Measurements from ENCODE around the gene USP5. TPM values are rescaled to one million over a fixed set of nuclear protein-coding genes. Genes with fewer than 3 reads are reported as not detected.

USP5 gene
- total RNA-seq, 1 experiment from 2014 or later = 230 TPM

- intact Hi-C loops (cut with micrococcal nuclease; ENCODE audit: unreplicated experiment) = no loop called here
- Mint-ChIP-seq H3K27me3 (ENCODE audit: insufficient read depth, unreplicated experiment) (no peaks in the 10 kb centered on the region), H3K27ac (ENCODE audit: unreplicated experiment) (no peak overlapping the region), H3K36me3 (ENCODE audit: insufficient read depth, unreplicated experiment) (peaks cover 96% of the 10 kb centered on the region), H3K4me1 (ENCODE audit: low read depth, unreplicated experiment) (no peaks in the 10 kb centered on the region), H3K9me3 (ENCODE audit: unreplicated experiment) (no peaks in the 10 kb centered on the region), H3K4me3 (ENCODE audit: unreplicated experiment) (no peak overlapping the region)
- BruUV-seq (replicated peaks) = no TSS peak
- POLR2A ChIA-PET = no interaction called here
- Histone ChIP-seq H3K36me3 (ENCODE audit: control insufficient read depth, insufficient read depth, low read length) (peaks cover 21% of the 10 kb centered on the region), H3K4me3 (ENCODE audit: low read depth, low read length) (no peak overlapping the region), H3K9me3 (no peaks in the 10 kb centered on the region), H3K27me3 (replicated peaks; ENCODE audit: control insufficient read depth, insufficient read depth, low read length) (no peaks in the 10 kb centered on the region), H3K4me1 (no peaks in the 10 kb centered on the region)
- CTCF ChIA-PET = interaction anchor here (0.9 kb wide), 1 partner anchor 9 kb away, joined by 5 read pairs; the partner anchor contains the start of gene USP5
- no peak for DNase-seq
- TF ChIP-seq, protein P1, sequence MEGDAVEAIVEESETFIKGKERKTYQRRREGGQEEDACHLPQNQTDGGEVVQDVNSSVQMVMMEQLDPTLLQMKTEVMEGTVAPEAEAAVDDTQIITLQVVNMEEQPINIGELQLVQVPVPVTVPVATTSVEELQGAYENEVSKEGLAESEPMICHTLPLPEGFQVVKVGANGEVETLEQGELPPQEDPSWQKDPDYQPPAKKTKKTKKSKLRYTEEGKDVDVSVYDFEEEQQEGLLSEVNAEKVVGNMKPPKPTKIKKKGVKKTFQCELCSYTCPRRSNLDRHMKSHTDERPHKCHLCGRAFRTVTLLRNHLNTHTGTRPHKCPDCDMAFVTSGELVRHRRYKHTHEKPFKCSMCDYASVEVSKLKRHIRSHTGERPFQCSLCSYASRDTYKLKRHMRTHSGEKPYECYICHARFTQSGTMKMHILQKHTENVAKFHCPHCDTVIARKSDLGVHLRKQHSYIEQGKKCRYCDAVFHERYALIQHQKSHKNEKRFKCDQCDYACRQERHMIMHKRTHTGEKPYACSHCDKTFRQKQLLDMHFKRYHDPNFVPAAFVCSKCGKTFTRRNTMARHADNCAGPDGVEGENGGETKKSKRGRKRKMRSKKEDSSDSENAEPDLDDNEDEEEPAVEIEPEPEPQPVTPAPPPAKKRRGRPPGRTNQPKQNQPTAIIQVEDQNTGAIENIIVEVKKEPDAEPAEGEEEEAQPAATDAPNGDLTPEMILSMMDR (IDR thresholded peaks at IDR 0.05; ENCODE audit: insufficient read depth in 1 of 2, low read depth in 1 of 2, low read length in 1 of 2, severe bottlenecking in 1 of 2, unreplicated experiment in 1 of 2) = no peak
Measured at GRCh38 chr12:6860942-6861341, 9.0 kb downstream of the USP5 start.

GRCh38 chr12:6861391-6861790 lies 9.4 kb downstream of the USP5 start:
- Mint-ChIP-seq H3K36me3 (ENCODE audit: insufficient read depth, unreplicated experiment) (peaks cover 98% of the 10 kb centered on the region), H3K9me3 (ENCODE audit: unreplicated experiment) (no peaks in the 10 kb centered on the region), H3K27me3 (ENCODE audit: insufficient read depth, unreplicated experiment) (no peaks in the 10 kb centered on the region), H3K27ac (ENCODE audit: unreplicated experiment) (no peak overlapping the region), H3K4me1 (ENCODE audit: low read depth, unreplicated experiment) (peaks cover 1% of the 10 kb centered on the region), H3K4me3 (ENCODE audit: unreplicated experiment) (no peak overlapping the region)
- CTCF ChIA-PET = interaction anchor here (0.9 kb wide), 1 partner anchor 9 kb away, joined by 5 read pairs; the partner anchor contains the start of gene USP5
- Histone ChIP-seq H3K4me1 (no peaks in the 10 kb centered on the region), H3K27me3 (replicated peaks; ENCODE audit: control insufficient read depth, insufficient read depth, low read length) (no peaks in the 10 kb centered on the region), H3K9me3 (no peaks in the 10 kb centered on the region), H3K36me3 (ENCODE audit: control insufficient read depth, insufficient read depth, low read length) (peaks cover 20% of the 10 kb centered on the region), H3K4me3 (ENCODE audit: low read depth, low read length) (no peak overlapping the region)
- no peak for DNase-seq
- no TSS peak for BruUV-seq (replicated peaks)
- intact Hi-C loops (cut with micrococcal nuclease; ENCODE audit: unreplicated experiment) = no loop called here
- POLR2A ChIA-PET = no interaction called here
- TF ChIP-seq, protein P1 (IDR thresholded peaks at IDR 0.05; ENCODE audit: insufficient read depth in 1 of 2, low read depth in 1 of 2, low read length in 1 of 2, severe bottlenecking in 1 of 2, unreplicated experiment in 1 of 2) = no peak

DNA sequence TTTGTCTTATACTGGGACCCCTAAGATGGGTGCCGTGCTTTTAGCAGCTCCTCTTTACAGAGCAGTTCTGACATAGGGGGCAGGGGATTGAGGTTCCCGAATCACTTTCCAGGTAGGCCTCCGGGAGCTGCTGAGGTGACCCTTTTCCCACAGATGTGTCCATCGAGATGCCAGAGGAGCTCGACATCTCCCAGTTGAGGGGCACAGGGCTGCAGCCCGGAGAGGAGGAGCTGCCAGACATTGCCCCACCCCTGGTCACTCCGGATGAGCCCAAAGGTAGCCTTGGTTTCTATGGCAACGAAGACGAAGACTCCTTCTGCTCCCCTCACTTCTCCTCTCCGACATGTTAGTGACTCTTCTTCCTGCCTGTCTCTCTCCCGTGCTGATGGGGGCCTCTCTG lies 11.1 kb downstream of the USP5 start:
- CTCF ChIA-PET = interaction anchor here (1.3 kb wide), 1 partner anchor 28 kb away, joined by 3 read pairs; no protein-coding TSS in a partner anchor
- TF ChIP-seq, protein P1 (IDR thresholded peaks at IDR 0.05; ENCODE audit: insufficient read depth in 1 of 2, low read depth in 1 of 2, low read length in 1 of 2, severe bottlenecking in 1 of 2, unreplicated experiment in 1 of 2) = no peak
- Histone ChIP-seq H3K4me3 (ENCODE audit: low read depth, low read length) (no peak overlapping the region), H3K36me3 (ENCODE audit: control insufficient read depth, insufficient read depth, low read length) (peaks cover 14% of the 10 kb centered on the region), H3K9me3 (no peaks in the 10 kb centered on the region), H3K4me1 (peaks cover 4% of the 10 kb centered on the region; the same call in 1 of the 2 replicates), H3K27me3 (replicated peaks; ENCODE audit: control insufficient read depth, insufficient read depth, low read length) (no peaks in the 10 kb centered on the region)
- POLR2A ChIA-PET = interaction anchor here (1.2 kb wide), 1 partner anchor 11 kb away, joined by 3 read pairs; the partner anchor contains the start of gene USP5
- H3K9me3 Mint-ChIP-seq (ENCODE audit: unreplicated experiment) = no peaks in the 10 kb centered on the region
- BruUV-seq (replicated peaks) = no TSS peak
- DNase-seq = no peak
- no peak overlapping the region for H3K27ac Mint-ChIP-seq (ENCODE audit: unreplicated experiment)
- intact Hi-C loops (cut with micrococcal nuclease; ENCODE audit: unreplicated experiment) = no loop called here
- no peaks in the 10 kb centered on the region for H3K27me3 Mint-ChIP-seq (ENCODE audit: insufficient read depth, unreplicated experiment)
- H3K36me3 Mint-ChIP-seq (ENCODE audit: insufficient read depth, unreplicated experiment) = peaks cover 99% of the 10 kb centered on the region
- H3K4me1 Mint-ChIP-seq (ENCODE audit: low read depth, unreplicated experiment) = peaks cover 5% of the 10 kb centered on the region
- H3K4me3 Mint-ChIP-seq (ENCODE audit: unreplicated experiment) = no peak overlapping the region

Measured in Caco-2 (cell line).